ENCODE measurements around the gene BMP6.

GRCh38 chr6:7732228-7732627 is 6.3 kb downstream of the BMP6 start:
- no peak for TF ChIP-seq CTCF (IDR thresholded peaks at IDR 0.05 in 4 of 5, conservative IDR thresholded peaks at IDR 0.05 in 1 of 5)
- TF ChIP-seq POLR2A (IDR thresholded peaks at IDR 0.05) = no peak

Data from gastrocnemius medialis (tissue), 4 donors.